Measurements from ENCODE around the gene CDKN2B. TPM values are rescaled to one million over a fixed set of nuclear protein-coding genes. Genes with fewer than 3 reads are reported as not detected.
"Not testable (repeated sequence)": the region's sequence is repeated elsewhere in the genome, so short reads cannot be mapped to it uniquely, and the experiment has no call there.

CDKN2B gene
- under 1 TPM in 5 of 6 donors, not detected in 1; 0.25 to 0.90 (median 0.43) TPM for polyA plus RNA-seq (ENCODE audit: low read depth in 6 of 6)

GRCh38 chr9:22008717-22009505, at the start of gene CDKN2B:
TSS of gene CDKN2B (minus strand) at chr9:22009305. CDS start at chr9:22008953, 352 bp downstream.
- Mint-ChIP-seq H3K4me1 (peaks cover 22 to 34% (median 28%) of the 10 kb centered on the region in 3 donors), H3K4me3 (peak within 1 kb of the TSS; percentile 84 to 91 (median 88)), H3K27me3 (peaks cover 34 to 46% (median 46%) of the 10 kb centered on the region in 3 donors), H3K27ac (peak within 1 kb of the TSS in 4 of 6 donors; percentile 57 to 91 (median 80)), H3K36me3 (peaks cover 0 to 6% of the 10 kb centered on the region in 2 donors), H3K9me3 (peaks cover 0 to 4% (median 0%) of the 10 kb centered on the region in 7 donors)
- peak; percentile 62 for DNase-seq
- ATAC-seq (ENCODE audit: low read depth in 2 of 2) = peak; percentile 67 to 76

GRCh38 chr9:22057972-22058371, 48.9 kb upstream of the CDKN2B start:
- not testable (repeated sequence) for H3K4me3 Mint-ChIP-seq; ATAC-seq (ENCODE audit: low read depth in 2 of 2); H3K27me3 Mint-ChIP-seq; H3K27ac Mint-ChIP-seq; H3K9me3 Mint-ChIP-seq; DNase-seq
- Mint-ChIP-seq H3K4me1 (peaks cover 3 to 12% (median 4%) of the 10 kb centered on the region in 3 donors), H3K36me3 (peaks cover 0 to 26% of the 10 kb centered on the region in 2 donors)

GRCh38 chr9:22056402-22056801, 47.3 kb upstream of the CDKN2B start:
- no peaks in the 10 kb centered on the region for H3K27me3 Mint-ChIP-seq
- no peak overlapping the region for H3K27ac Mint-ChIP-seq
- peaks cover 8 to 18% (median 12%) of the 10 kb centered on the region in 3 donors for H3K4me1 Mint-ChIP-seq
- peaks cover 0 to 26% of the 10 kb centered on the region in 2 donors for H3K36me3 Mint-ChIP-seq
- peaks cover 0 to 2% (median 0%) of the 10 kb centered on the region in 7 donors for H3K9me3 Mint-ChIP-seq
- no peak for ATAC-seq (ENCODE audit: low read depth in 2 of 2)
- no peak for DNase-seq
- H3K4me3 Mint-ChIP-seq = no peak overlapping the region

- Mint-ChIP-seq H3K9me3 (no peaks in the 10 kb centered on the region), H3K4me3 (no peak overlapping the region), H3K4me1 (peaks cover 16 to 25% (median 19%) of the 10 kb centered on the region in 3 donors), H3K27ac (no peak overlapping the region), H3K27me3 (no peaks in the 10 kb centered on the region), H3K36me3 (peaks cover 0 to 20% of the 10 kb centered on the region in 2 donors)
- ATAC-seq (ENCODE audit: low read depth in 2 of 2) (no peak), DNase-seq (no peak)
Measured at GRCh38 chr9:22055090-22055489, 46.0 kb upstream of the CDKN2B start.

GRCh38 chr9:22054529-22054928, 45.4 kb upstream of the CDKN2B start:
- H3K4me1 Mint-ChIP-seq = peaks cover 16 to 27% (median 20%) of the 10 kb centered on the region in 3 donors

GRCh38 chr9:22054076-22054475, 45.0 kb upstream of the CDKN2B start:
- H3K4me1 Mint-ChIP-seq = peaks cover 16 to 31% (median 24%) of the 10 kb centered on the region in 3 donors
- H3K9me3 Mint-ChIP-seq = no peaks in the 10 kb centered on the region
- DNase-seq (no peak), ATAC-seq (ENCODE audit: low read depth in 2 of 2) (no peak)
- peaks cover 0 to 20% of the 10 kb centered on the region in 2 donors for H3K36me3 Mint-ChIP-seq
- H3K27me3 Mint-ChIP-seq = no peaks in the 10 kb centered on the region
- no peak overlapping the region for H3K4me3 Mint-ChIP-seq
- H3K27ac Mint-ChIP-seq = no peak overlapping the region

More at GRCh38 chr9:22054529-22054928, 45.4 kb upstream of the CDKN2B start:
- no peaks in the 10 kb centered on the region for H3K9me3 Mint-ChIP-seq
- H3K27ac Mint-ChIP-seq = no peak overlapping the region
- no peaks in the 10 kb centered on the region for H3K27me3 Mint-ChIP-seq
- no peak overlapping the region for H3K4me3 Mint-ChIP-seq
- DNase-seq (no peak), ATAC-seq (ENCODE audit: low read depth in 2 of 2) (no peak)
- peaks cover 0 to 20% of the 10 kb centered on the region in 2 donors for H3K36me3 Mint-ChIP-seq

GRCh38 chr9:22053178-22053577, 44.1 kb upstream of the CDKN2B start:
- DNase-seq (no peak), ATAC-seq (ENCODE audit: low read depth in 2 of 2) (no peak)
- no peaks in the 10 kb centered on the region for H3K27me3 Mint-ChIP-seq
- no peaks in the 10 kb centered on the region for H3K9me3 Mint-ChIP-seq
- peaks cover 0 to 11% of the 10 kb centered on the region in 2 donors for H3K36me3 Mint-ChIP-seq
- H3K4me3 Mint-ChIP-seq = no peak overlapping the region
- H3K4me1 Mint-ChIP-seq = peaks cover 16 to 32% (median 24%) of the 10 kb centered on the region in 3 donors
- H3K27ac Mint-ChIP-seq = peak overlapping the region in 1 of 6 donors; percentile 87

- H3K9me3 Mint-ChIP-seq = no peaks in the 10 kb centered on the region
- no peaks in the 10 kb centered on the region for H3K27me3 Mint-ChIP-seq
- DNase-seq = no peak
- peak overlapping the region in 1 of 6 donors; percentile 33 for H3K27ac Mint-ChIP-seq
- no peak for ATAC-seq (ENCODE audit: low read depth in 2 of 2)
- H3K36me3 Mint-ChIP-seq = peaks cover 0 to 10% of the 10 kb centered on the region in 2 donors
- peak overlapping the region in 2 of 8 donors; percentile 2 to 18 for H3K4me3 Mint-ChIP-seq
- peaks cover 16 to 32% (median 24%) of the 10 kb centered on the region in 3 donors for H3K4me1 Mint-ChIP-seq
Measured at GRCh38 chr9:22052376-22052945, 43.4 kb upstream of the CDKN2B start.

GRCh38 chr9:22050924-22051323, 41.8 kb upstream of the CDKN2B start:
- Mint-ChIP-seq H3K27ac (peak overlapping the region in 5 of 6 donors; percentile 5 to 96 (median 45)), H3K27me3 (no peaks in the 10 kb centered on the region), H3K36me3 (peaks cover 0 to 4% of the 10 kb centered on the region in 2 donors), H3K4me3 (peak overlapping the region; percentile 11 to 84 (median 74)), H3K9me3 (no peaks in the 10 kb centered on the region), H3K4me1 (peaks cover 16 to 32% (median 24%) of the 10 kb centered on the region in 3 donors)
- peak; percentile 48 for DNase-seq
- ATAC-seq (ENCODE audit: low read depth in 2 of 2) = peak; percentile 98 to 99

GRCh38 chr9:22049411-22049810, 40.3 kb upstream of the CDKN2B start:
- H3K36me3 Mint-ChIP-seq = no peaks in the 10 kb centered on the region
- no peak for ATAC-seq (ENCODE audit: low read depth in 2 of 2)

GRCh38 chr9:22047596-22047995, 38.5 kb upstream of the CDKN2B start:
- DNase-seq = no peak
- H3K4me3 Mint-ChIP-seq = no peak overlapping the region
- no peak overlapping the region for H3K27ac Mint-ChIP-seq
- ATAC-seq (ENCODE audit: low read depth in 2 of 2) = no peak
- H3K27me3 Mint-ChIP-seq = no peaks in the 10 kb centered on the region
- no peaks in the 10 kb centered on the region for H3K9me3 Mint-ChIP-seq
- no peaks in the 10 kb centered on the region for H3K36me3 Mint-ChIP-seq
- peaks cover 9 to 23% (median 15%) of the 10 kb centered on the region in 3 donors for H3K4me1 Mint-ChIP-seq

More at GRCh38 chr9:22049411-22049810, 40.3 kb upstream of the CDKN2B start:
- H3K9me3 Mint-ChIP-seq = no peaks in the 10 kb centered on the region
- peaks cover 16 to 32% (median 24%) of the 10 kb centered on the region in 3 donors for H3K4me1 Mint-ChIP-seq
- H3K4me3 Mint-ChIP-seq = no peak overlapping the region
- DNase-seq = no peak
- H3K27ac Mint-ChIP-seq = peak overlapping the region in 1 of 6 donors; percentile 47
- H3K27me3 Mint-ChIP-seq = no peaks in the 10 kb centered on the region

GRCh38 chr9:22046243-22046885, 37.3 kb upstream of the CDKN2B start:
- DNase-seq (no peak), ATAC-seq (ENCODE audit: low read depth in 2 of 2) (no peak)

GRCh38 chr9:22045423-22045822, 36.3 kb upstream of the CDKN2B start:
- Mint-ChIP-seq H3K4me1 (peaks cover 0 to 10% (median 5%) of the 10 kb centered on the region in 3 donors), H3K9me3 (no peaks in the 10 kb centered on the region), H3K27me3 (no peaks in the 10 kb centered on the region), H3K27ac (no peak overlapping the region), H3K36me3 (no peaks in the 10 kb centered on the region), H3K4me3 (no peak overlapping the region)
- DNase-seq (no peak), ATAC-seq (ENCODE audit: low read depth in 2 of 2) (no peak)

More at GRCh38 chr9:22046243-22046885, 37.3 kb upstream of the CDKN2B start:
- Mint-ChIP-seq H3K9me3 (no peaks in the 10 kb centered on the region), H3K27ac (no peak overlapping the region), H3K36me3 (no peaks in the 10 kb centered on the region), H3K27me3 (no peaks in the 10 kb centered on the region), H3K4me3 (no peak overlapping the region), H3K4me1 (peaks cover 8 to 19% (median 13%) of the 10 kb centered on the region in 3 donors)
